Skeletal muscle tissue (tissue), 4 donors: Measurements from ENCODE around the gene KCNF1. TPM values are rescaled to one million over a fixed set of nuclear protein-coding genes. Genes with fewer than 3 reads are reported as not detected.

ENCODE experiments used
- H3K27ac ChIP-seq: one replicate; pipeline ENCODE4 v1.7.0; 2013; ENCODE audit warnings: mild to moderate bottlenecking, low read depth, low read length, inconsistent platforms
- H3K27me3 ChIP-seq, 3 donors: one replicate each; pipeline ENCODE4 v1.7.0; 2013; ENCODE audit warnings: low read length in 3 of 3; ENCODE audit not compliant: control insufficient read depth in 3 of 3, insufficient read depth in 3 of 3
- H3K36me3 ChIP-seq, 3 donors: one replicate each; pipeline ENCODE4 v1.7.0; 2013; ENCODE audit warnings: low read length in 3 of 3; ENCODE audit not compliant: control insufficient read depth in 3 of 3, insufficient read depth in 3 of 3
- H3K4me1 ChIP-seq, 3 donors: one replicate each; pipeline ENCODE4 v1.7.0; 2013; ENCODE audit warnings: low read length in 3 of 3, mild to moderate bottlenecking in 3 of 3; ENCODE audit not compliant: control insufficient read depth in 3 of 3, insufficient read depth in 3 of 3
- H3K4me3 ChIP-seq, 3 donors: one replicate each; pipeline ENCODE4 v1.7.0; 2013; ENCODE audit warnings: low read length in 3 of 3
- H3K9ac ChIP-seq, 3 donors: one replicate each; pipeline ENCODE4 v1.7.0; 2013; ENCODE audit warnings: low read length in 3 of 3, mild to moderate bottlenecking in 3 of 3, moderate library complexity in 2 of 3, low read depth in 1 of 3
- H3K9me3 ChIP-seq, 3 donors: one replicate each; pipeline ENCODE4 v1.7.0; 2013; ENCODE audit warnings: low read length in 3 of 3; ENCODE audit not compliant: control insufficient read depth in 3 of 3
- total RNA-seq: library from RNA; depleted of rRNA; stranded (reverse); fragments of >200 nt; gene quantifications from one replicate; pipeline ENCODE4 v1.2.3, GENCODE V29; 2014
- donor health status: Osteomylitis.

Gene KCNF1
- total RNA-seq, 1 donor from 2014 or later = 1.6 TPM

- H3K4me3 ChIP-seq = no peak overlapping the region
- no peak overlapping the region for H3K27ac ChIP-seq
- H3K27me3 ChIP-seq = peaks cover 0 to 1% (median 0%) of the 10 kb centered on the region in 3 donors
- H3K36me3 ChIP-seq = no peaks in the 10 kb centered on the region
- no peak overlapping the region for H3K9ac ChIP-seq
- H3K9me3 ChIP-seq = no peaks in the 10 kb centered on the region
- H3K4me1 ChIP-seq = peaks cover 9 to 11% (median 10%) of the 10 kb centered on the region in 3 donors
These were observed 32.6 kb upstream of the KCNF1 start for GRCh38 chr2:10879159-10879558.

- Histone ChIP-seq H3K4me1 (peaks cover 4 to 6% (median 4%) of the 10 kb centered on the region in 3 donors), H3K27ac (no peak overlapping the region), H3K36me3 (no peaks in the 10 kb centered on the region), H3K9me3 (no peaks in the 10 kb centered on the region), H3K4me3 (no peak overlapping the region), H3K9ac (no peak overlapping the region), H3K27me3 (no peaks in the 10 kb centered on the region)
These were observed 31.8 kb upstream of the KCNF1 start for GRCh38 chr2:10879624-10880585.

DNA sequence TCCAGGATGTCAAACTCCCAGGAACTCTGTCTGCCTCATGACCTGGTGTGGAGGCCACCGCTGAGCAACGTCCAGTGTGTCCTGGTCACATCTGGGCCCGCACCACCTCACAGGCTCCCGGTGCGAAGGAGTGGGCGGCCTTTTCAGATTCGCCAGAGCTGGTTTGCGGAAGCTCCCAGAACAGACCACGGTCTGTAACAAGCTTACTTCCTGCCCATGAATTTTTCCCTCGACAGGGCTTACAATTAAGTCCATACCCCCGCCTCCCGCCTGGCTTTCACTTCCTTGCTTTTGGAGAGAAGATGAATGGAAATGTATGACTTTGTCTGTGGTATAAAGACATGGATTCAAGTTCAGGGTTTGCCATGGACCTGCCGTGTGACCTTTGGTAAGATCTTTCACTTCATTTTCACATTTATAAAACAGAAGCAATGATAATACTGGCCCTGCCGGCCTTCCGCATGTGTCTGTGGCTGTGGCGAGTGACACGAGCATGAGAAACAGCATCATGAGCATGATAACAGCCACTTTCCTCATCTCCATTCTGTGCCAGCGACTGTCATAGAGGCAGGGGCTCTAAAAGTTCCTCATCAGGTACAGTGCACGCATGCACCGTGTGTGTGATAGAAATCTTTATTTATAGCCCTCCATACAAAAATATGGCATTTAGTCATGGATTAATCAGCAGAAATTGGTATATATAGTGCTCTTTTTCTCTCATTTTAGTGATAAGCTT lies 31.0 kb upstream of the KCNF1 start:
- no peaks in the 10 kb centered on the region for H3K36me3 ChIP-seq
- H3K4me1 ChIP-seq = peaks cover 0 to 2% (median 0%) of the 10 kb centered on the region in 3 donors
- H3K9ac ChIP-seq = no peak overlapping the region
- H3K27me3 ChIP-seq = no peaks in the 10 kb centered on the region
- H3K9me3 ChIP-seq = no peaks in the 10 kb centered on the region
- no peak overlapping the region for H3K4me3 ChIP-seq
- no peak overlapping the region for H3K27ac ChIP-seq

GRCh38 chr2:10882568-10882967 lies 29.2 kb upstream of the KCNF1 start:
- no peaks in the 10 kb centered on the region for H3K36me3 ChIP-seq
- no peak overlapping the region for H3K9ac ChIP-seq
- no peaks in the 10 kb centered on the region for H3K9me3 ChIP-seq
- no peaks in the 10 kb centered on the region for H3K27me3 ChIP-seq
- peaks cover 0 to 2% (median 0%) of the 10 kb centered on the region in 3 donors for H3K4me1 ChIP-seq
- H3K27ac ChIP-seq = no peak overlapping the region
- H3K4me3 ChIP-seq = no peak overlapping the region

DNA sequence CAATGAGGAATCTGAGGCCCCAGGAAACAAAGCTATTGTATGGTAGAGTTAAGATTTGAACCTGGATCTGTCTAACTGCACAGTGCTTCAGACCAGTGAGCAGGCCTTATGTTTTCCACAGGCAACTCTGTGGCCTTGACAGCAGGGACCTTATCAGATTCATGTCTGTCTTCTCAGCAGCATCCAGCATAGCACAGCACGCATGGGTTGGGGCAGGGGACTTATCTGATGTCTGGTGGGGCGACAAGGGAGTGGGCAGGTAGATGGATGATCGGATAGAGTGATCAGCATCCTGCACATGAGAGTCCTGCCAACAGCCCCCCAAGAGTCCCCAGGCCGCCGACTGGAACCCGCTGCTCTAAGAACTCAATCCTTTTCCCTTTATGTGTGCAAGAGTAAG lies 28.7 kb upstream of the KCNF1 start:
- no peak overlapping the region for H3K27ac ChIP-seq
- H3K4me3 ChIP-seq = no peak overlapping the region
- H3K27me3 ChIP-seq = no peaks in the 10 kb centered on the region
- no peaks in the 10 kb centered on the region for H3K9me3 ChIP-seq
- H3K9ac ChIP-seq = no peak overlapping the region
- peaks cover 0 to 2% (median 0%) of the 10 kb centered on the region in 3 donors for H3K4me1 ChIP-seq
- no peaks in the 10 kb centered on the region for H3K36me3 ChIP-seq

DNA sequence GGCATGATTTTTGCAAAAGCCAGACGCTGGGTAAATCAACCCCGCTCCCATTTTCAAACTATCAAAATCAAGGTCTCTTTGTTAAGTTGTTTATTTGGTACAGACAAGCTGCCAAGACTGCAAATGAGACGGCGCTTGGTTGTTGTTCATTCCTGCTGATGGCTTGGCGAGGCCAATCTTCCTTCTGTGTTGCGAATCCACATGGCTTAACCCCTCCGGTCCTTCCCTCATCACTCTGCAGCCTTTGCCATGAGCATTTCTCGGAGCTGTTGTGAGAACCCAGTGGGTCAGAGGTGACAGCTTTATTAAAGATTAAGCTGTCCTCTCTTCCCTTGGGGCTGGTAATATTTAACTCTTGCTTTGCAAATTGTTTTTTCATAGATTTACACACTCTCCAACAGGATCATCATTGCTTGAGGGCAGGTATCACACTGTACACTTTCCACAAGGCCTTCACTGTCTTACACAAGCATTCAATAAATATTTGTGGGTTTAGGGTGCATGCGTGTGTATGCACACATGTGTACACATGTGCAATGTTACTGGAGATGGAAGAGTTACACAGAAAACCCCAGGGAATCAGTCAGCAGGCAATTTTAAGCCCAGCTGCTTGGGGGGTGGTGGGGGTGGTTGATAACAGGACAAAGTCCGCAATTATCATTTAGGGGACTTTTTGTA lies 27.8 kb upstream of the KCNF1 start:
- Histone ChIP-seq H3K4me1 (peaks cover 0 to 2% (median 0%) of the 10 kb centered on the region in 3 donors), H3K36me3 (no peaks in the 10 kb centered on the region), H3K27ac (no peak overlapping the region), H3K9ac (no peak overlapping the region), H3K4me3 (no peak overlapping the region), H3K27me3 (no peaks in the 10 kb centered on the region), H3K9me3 (no peaks in the 10 kb centered on the region)

- no peaks in the 10 kb centered on the region for H3K36me3 ChIP-seq
- peaks cover 0 to 4% (median under 1%) of the 10 kb centered on the region in 3 donors for H3K27me3 ChIP-seq
- H3K9ac ChIP-seq = no peak overlapping the region
- no peak overlapping the region for H3K4me3 ChIP-seq
- no peak overlapping the region for H3K27ac ChIP-seq
- H3K9me3 ChIP-seq = peaks cover 0 to under 1% (median 0%) of the 10 kb centered on the region in 3 donors
- peaks cover 2 to 4% (median 3%) of the 10 kb centered on the region in 3 donors for H3K4me1 ChIP-seq
These were observed 27.2 kb upstream of the KCNF1 start for GRCh38 chr2:10884574-10884975.

- H3K9me3 ChIP-seq = peaks cover 0 to 2% (median 0%) of the 10 kb centered on the region in 3 donors
- no peaks in the 10 kb centered on the region for H3K36me3 ChIP-seq
- no peak overlapping the region for H3K4me3 ChIP-seq
- peaks cover 2 to 9% (median 7%) of the 10 kb centered on the region in 3 donors for H3K4me1 ChIP-seq
- H3K9ac ChIP-seq = no peak overlapping the region
- H3K27ac ChIP-seq = no peak overlapping the region
- peaks cover 0 to 10% (median 4%) of the 10 kb centered on the region in 3 donors for H3K27me3 ChIP-seq
These were observed 26.5 kb upstream of the KCNF1 start for GRCh38 chr2:10885094-10885860.

- Histone ChIP-seq H3K27me3 (peaks cover 0 to 13% (median 13%) of the 10 kb centered on the region in 3 donors), H3K27ac (no peak overlapping the region), H3K9me3 (peaks cover 0 to 2% (median 0%) of the 10 kb centered on the region in 3 donors), H3K4me3 (no peak overlapping the region), H3K9ac (no peak overlapping the region), H3K4me1 (peaks cover 2 to 9% (median 7%) of the 10 kb centered on the region in 3 donors), H3K36me3 (no peaks in the 10 kb centered on the region)
These were observed 24.3 kb upstream of the KCNF1 start for GRCh38 chr2:10887476-10887875.
